H9 (cell line): ENCODE results near the gene GNPNAT1. TPM values are rescaled to one million over a fixed set of nuclear protein-coding genes. Genes with fewer than 3 reads are reported as not detected.

Source experiments
- DNase-seq: peaks from one replicate; pipeline ENCODE4 v3.0.0-alpha.2; 2017
- H2AFZ ChIP-seq: one replicate; pipeline ENCODE4 v1.6.1; 2013; ENCODE audit warnings: mild to moderate bottlenecking, low read length, control low read depth, moderate library complexity
- H2AK5ac ChIP-seq: 2 replicates; pipeline ENCODE4 v1.6.1; 2013; ENCODE audit warnings: low read length, control low read depth, mixed read lengths; ENCODE audit not compliant: insufficient read length
- H2BK120ac ChIP-seq: one replicate; pipeline ENCODE4 v1.6.1; 2013; ENCODE audit warnings: low read depth, mild to moderate bottlenecking, low read length, control low read depth, inconsistent platforms; ENCODE audit not compliant: poor library complexity, severe bottlenecking
- H2BK12ac ChIP-seq: 2 replicates; pipeline ENCODE4 v1.6.1; 2013; ENCODE audit warnings: low read length, control low read depth, mixed read lengths, low read depth; ENCODE audit not compliant: insufficient read length
- H2BK15ac ChIP-seq: 2 replicates; pipeline ENCODE4 v1.6.1; 2013; ENCODE audit warnings: low read depth, low read length, control low read depth
- H2BK20ac ChIP-seq: one replicate; pipeline ENCODE4 v1.6.1; 2013; ENCODE audit warnings: low read depth, mild to moderate bottlenecking, low read length, control low read depth, inconsistent platforms; ENCODE audit not compliant: poor library complexity, severe bottlenecking
- H2BK5ac ChIP-seq: 2 replicates; pipeline ENCODE4 v1.6.1; 2013; ENCODE audit warnings: low read length, control low read depth, mixed read lengths; ENCODE audit not compliant: insufficient read length
- H3K14ac ChIP-seq: 2 replicates; pipeline ENCODE4 v1.6.1; 2013; ENCODE audit warnings: low read length, control low read depth; ENCODE audit not compliant: insufficient read depth
- H3K18ac ChIP-seq: 2 replicates; pipeline ENCODE4 v1.6.1; 2013; ENCODE audit warnings: low read depth, mild to moderate bottlenecking, mixed read lengths, low read length, control low read depth; ENCODE audit not compliant: insufficient read length
- H3K23ac ChIP-seq: 2 replicates; pipeline ENCODE4 v1.6.1; 2013; ENCODE audit warnings: low read length, control low read depth, mixed read lengths, low read depth; ENCODE audit not compliant: insufficient read length
- H3K23me2 ChIP-seq: 2 replicates; pipeline ENCODE4 v1.6.1; 2013; ENCODE audit warnings: low read depth, mild to moderate bottlenecking, mixed read lengths, low read length, control low read depth; ENCODE audit not compliant: insufficient read length, poor library complexity, severe bottlenecking
- H3K27ac ChIP-seq: 2 replicates; pipeline ENCODE4 v1.5.1; 2013; ENCODE audit warnings: low read length, control low read depth, mixed read lengths, low read depth; ENCODE audit not compliant: insufficient read length
- H3K27me3 ChIP-seq: 2 replicates; pipeline ENCODE4 v1.6.1; 2013; ENCODE audit warnings: low read length, control low read depth, inconsistent platforms; ENCODE audit not compliant: insufficient read depth
- H3K4ac ChIP-seq: 2 replicates; pipeline ENCODE4 v1.6.1; 2013; ENCODE audit warnings: low read depth, mild to moderate bottlenecking, control low read depth, inconsistent platforms, low read length, moderate library complexity
- H3K4me1 ChIP-seq: 2 replicates; pipeline ENCODE4 v1.6.1; 2013; ENCODE audit warnings: low read length, control low read depth, inconsistent platforms; ENCODE audit not compliant: insufficient read depth
- H3K4me2 ChIP-seq: 2 replicates; pipeline ENCODE4 v1.6.1; 2013; ENCODE audit warnings: low read length, control low read depth, mixed read lengths; ENCODE audit not compliant: insufficient read length, insufficient read depth
- H3K56ac ChIP-seq: 2 replicates; pipeline ENCODE4 v1.6.1; 2013; ENCODE audit warnings: low read depth, mild to moderate bottlenecking, mixed read lengths, low read length, control low read depth; ENCODE audit not compliant: insufficient read length
- H3K79me1 ChIP-seq: 2 replicates; pipeline ENCODE4 v1.6.1; 2013; ENCODE audit warnings: low read depth, mild to moderate bottlenecking, moderate library complexity, low read length, control low read depth, inconsistent platforms; ENCODE audit not compliant: insufficient read depth, poor library complexity, severe bottlenecking
- H3K79me2 ChIP-seq: 2 replicates; pipeline ENCODE4 v1.6.1; 2013; ENCODE audit warnings: low read length, control low read depth, inconsistent platforms; ENCODE audit not compliant: insufficient read depth
- H3K9ac ChIP-seq: 2 replicates; pipeline ENCODE4 v1.6.1; 2013; ENCODE audit warnings: low read length, control low read depth, mixed read lengths; ENCODE audit not compliant: insufficient read length; ENCODE audit errors: extremely low read depth
- H3K9me3 ChIP-seq: one replicate; pipeline ENCODE4 v1.6.1; 2013; ENCODE audit warnings: low read depth, low read length, inconsistent platforms; ENCODE audit not compliant: control insufficient read depth
- H3T11ph ChIP-seq: one replicate; pipeline ENCODE4 v1.6.1; 2013; ENCODE audit warnings: mild to moderate bottlenecking, low read length, control low read depth, inconsistent platforms
- H4K20me1 ChIP-seq: one replicate; pipeline ENCODE4 v1.6.1; 2013; ENCODE audit not compliant: control insufficient read depth, insufficient read length, insufficient read depth
- H4K5ac ChIP-seq: 2 replicates; pipeline ENCODE4 v1.6.1; 2013; ENCODE audit warnings: low read depth, mild to moderate bottlenecking, mixed read lengths, low read length, control low read depth; ENCODE audit not compliant: insufficient read length
- H4K8ac ChIP-seq: replicated peaks from 2 replicates; pipeline ENCODE4 v1.6.1; 2013; ENCODE audit warnings: low read length, control low read depth, mixed read lengths, low read depth; ENCODE audit not compliant: insufficient read length
- H4K91ac ChIP-seq: 2 replicates; pipeline ENCODE4 v1.6.1; 2013; ENCODE audit warnings: low read depth, mild to moderate bottlenecking, moderate library complexity, mixed read lengths, low read length, control low read depth; ENCODE audit not compliant: insufficient read length
- H3K27ac Mint-ChIP-seq, 3 experiments: 2 replicates in 2 of 3; 3 replicates in 1 of 3; pipeline ENCODE4 v1.8.0; 2020 to 2021; ENCODE audit warnings: mixed read lengths in 3 of 3, mild to moderate bottlenecking in 1 of 3, moderate library complexity in 1 of 3
- H3K27me3 Mint-ChIP-seq: 2 replicates; pipeline ENCODE4 v1.8.0; 2021; ENCODE audit warnings: low read depth, mild to moderate bottlenecking, moderate library complexity, mixed read lengths
- H3K36me3 Mint-ChIP-seq, 3 experiments: 2 replicates in 2 of 3; 3 replicates in 1 of 3; pipeline ENCODE4 v1.8.0; 2020 to 2021; ENCODE audit warnings: low read depth in 3 of 3, mixed read lengths in 3 of 3; ENCODE audit not compliant: insufficient read depth in 1 of 3
- H3K4me1 Mint-ChIP-seq, 2 experiments: 2 replicates each; pipeline ENCODE4 v1.8.0; 2020; ENCODE audit warnings: mixed read lengths in 2 of 2
- H3K4me3 Mint-ChIP-seq, 2 experiments: 2 replicates in 1 of 2; 3 replicates in 1 of 2; pipeline ENCODE4 v1.8.0; 2020 to 2021; ENCODE audit warnings: mild to moderate bottlenecking in 2 of 2, mixed read lengths in 2 of 2, moderate library complexity in 1 of 2
- H3K9me3 Mint-ChIP-seq, 2 experiments: 2 replicates in 1 of 2; 3 replicates in 1 of 2; pipeline ENCODE4 v1.8.0; 2020; ENCODE audit warnings: mild to moderate bottlenecking in 2 of 2, mixed read lengths in 2 of 2, moderate library complexity in 1 of 2
- CTCF ChIP-seq: fragments of 200-600 bp; sonication (generic); conservative IDR thresholded peaks from 3 replicates; pipeline ENCODE4 v1.8.0; 2021; ENCODE audit warnings: antibody characterized with exemption, mild to moderate bottlenecking
- total RNA-seq: library from RNA; stranded (reverse); gene quantifications from 2 replicates; pipeline ENCODE4 v1.2.1, GENCODE V29; 2021

GNPNAT1 gene
- total RNA-seq, 1 experiment from 2014 or later, result 49.0 TPM

- no peak overlapping the region for H3K27ac Mint-ChIP-seq
- Histone ChIP-seq H2BK5ac (no peak overlapping the region), H3K4me2 (no peak overlapping the region), H3K9me3 (no peaks in the 10 kb centered on the region), H2AK5ac (no peak overlapping the region), H3K27me3 (no peaks in the 10 kb centered on the region), H3K4ac (no peak overlapping the region), H3K9ac (no peak overlapping the region), H3T11ph (no peak overlapping the region), H4K8ac (no peak overlapping the region), H2BK120ac (no peak overlapping the region), H3K79me1 (no peaks in the 10 kb centered on the region), H3K27ac (no peak overlapping the region), H2BK20ac (no peak overlapping the region), H2AFZ (no peak overlapping the region), H3K4me1 (0 out of 2 replicates have a peak, but pooled peaks cover under 1% of the 10 kb centered on the region), H2BK12ac (no peak overlapping the region), H4K91ac (no peak overlapping the region), H4K20me1 (no peaks in the 10 kb centered on the region), H2BK15ac (no peak overlapping the region), H4K5ac (no peak overlapping the region), H3K18ac (no peak overlapping the region), H3K23me2 (peaks cover 10% of the 10 kb centered on the region), H3K79me2 (no peaks in the 10 kb centered on the region; the same call in 1 of the 2 replicates), H3K56ac (no peak overlapping the region), H3K23ac (no peak overlapping the region), H3K14ac (no peak overlapping the region)
- no peak for TF ChIP-seq CTCF
- H3K4me3 Mint-ChIP-seq, result no peak overlapping the region
- no peak for DNase-seq
- H3K9me3 Mint-ChIP-seq, result no peaks in the 10 kb centered on the region; a peak in 2 of 5 replicates
- H3K27me3 Mint-ChIP-seq, result no peaks in the 10 kb centered on the region
- H3K36me3 Mint-ChIP-seq, result peaks cover 0 to 15% (median 4%) of the 10 kb centered on the region in 3 experiments; a peak in 6 of 7 replicates
- H3K4me1 Mint-ChIP-seq, result peaks cover 14 to 18% of the 10 kb centered on the region in 2 experiments
Observed at GRCh38 chr14:52786887-52787286, 4.5 kb downstream of the GNPNAT1 start.
